ENCODE measurements around the gene DNAJA1. TPM values are rescaled to one million over a fixed set of nuclear protein-coding genes. Genes with fewer than 3 reads are reported as not detected.

Gene DNAJA1
- total RNA-seq, 1 experiment from 2014 or later: 117 TPM

- no TSS peak for BruUV-seq (replicated peaks)
- Histone ChIP-seq H3K36me3 (ENCODE audit: control insufficient read depth in 1 of 2, insufficient read depth in 2 of 2, low read length in 2 of 2) (peaks cover 30 to 38% of the 10 kb centered on the region in 2 experiments), H3K9me2 (ENCODE audit: insufficient read depth) (no peaks in the 10 kb centered on the region), H3K9ac (ENCODE audit: low read length) (no peak overlapping the region), H4K20me1 (ENCODE audit: insufficient read depth) (no peaks in the 10 kb centered on the region), H3K4me2 (ENCODE audit: low read length) (no peak overlapping the region), H3K4me1 (ENCODE audit: control insufficient read depth in 1 of 2, insufficient read depth in 2 of 2, low read length in 2 of 2) (no peaks in the 10 kb centered on the region), H2AFZ (ENCODE audit: low read depth, low read length, poor library complexity, severe bottlenecking) (no peak overlapping the region), H3K27ac (ENCODE audit: low read depth, low read length) (no peak overlapping the region), H3K9me3 (ENCODE audit: control insufficient read depth in 1 of 2, insufficient read depth in 1 of 2, low read depth in 1 of 2, low read length in 2 of 2) (no peaks in the 10 kb centered on the region), H3K79me2 (ENCODE audit: insufficient read depth, low read length) (peaks cover 11% of the 10 kb centered on the region; the same call in 1 of the 2 replicates), H3K4me3 (replicated peaks in 1 of 2; ENCODE audit: low read depth in 1 of 2, low read length in 2 of 2) (no peak overlapping the region), H3K27me3 (ENCODE audit: insufficient read depth, low read length) (no peaks in the 10 kb centered on the region)
- ChIA-PET CTCF (no interaction called here), RAD21 (ENCODE audit: low non-redundant PET in 1 of 2, low total read pairs in 2 of 2, uncharacterized antibody in 2 of 2, unreplicated experiment in 2 of 2) (no interaction called here), POLR2A (no interaction called here)
- DNase-seq (ENCODE audit: low read depth, low spot score) (no peak), ATAC-seq (no peak)
- intact Hi-C loops (cut with micrococcal nuclease): no loop called here
- no peak for TF ChIP-seq SIN3A (IDR thresholded peaks at IDR 0.05; ENCODE audit: low read depth)
- TF ChIP-seq ELF1 (IDR thresholded peaks at IDR 0.05; ENCODE audit: borderline replicate concordance, low read depth): no peak
- no peak for TF ChIP-seq MAX (IDR thresholded peaks at IDR 0.05)
- no peak for TF ChIP-seq ZNF274 (IDR thresholded peaks at IDR 0.05; ENCODE audit: low read depth, low read length)
- no peak for TF ChIP-seq EGR1 (IDR thresholded peaks at IDR 0.05; ENCODE audit: low read depth)
- TF ChIP-seq REST (IDR thresholded peaks at IDR 0.05; ENCODE audit: low read depth): no peak
- TF ChIP-seq JUND (IDR thresholded peaks at IDR 0.05): no peak
- TF ChIP-seq FOSL1 (IDR thresholded peaks at IDR 0.05; ENCODE audit: low read depth): no peak
- no peak for TF ChIP-seq ZBTB33 (IDR thresholded peaks at IDR 0.05; ENCODE audit: extremely low read depth, insufficient replicate concordance, low read length)
- TF ChIP-seq EZH2 (IDR thresholded peaks at IDR 0.05): no peak
- TF ChIP-seq CEBPB (IDR thresholded peaks at IDR 0.05; ENCODE audit: low read depth): no peak
- no peak for TF ChIP-seq YY1 (IDR thresholded peaks at IDR 0.05; ENCODE audit: extremely low read depth, insufficient replicate concordance, low read depth, low read length)
- no peak for TF ChIP-seq ZFX (IDR thresholded peaks at IDR 0.05)
- no peak for TF ChIP-seq SP1 (IDR thresholded peaks at IDR 0.05; ENCODE audit: low read depth)
These were observed 26.1 kb downstream of the DNAJA1 start for GRCh38 chr9:33051144-33051543.
